CD1c-positive myeloid dendritic cell (primary cell): ENCODE results near the gene PANX2.
A peak's percentile ranks its signal among the peaks of the same experiment; 100 is the strongest.

Experiments used
- DNase-seq: peaks from one replicate; pipeline ENCODE4 v3.0.0-alpha.2; 2016; ENCODE audit errors: extremely low spot score

Gene PANX2

DNA sequence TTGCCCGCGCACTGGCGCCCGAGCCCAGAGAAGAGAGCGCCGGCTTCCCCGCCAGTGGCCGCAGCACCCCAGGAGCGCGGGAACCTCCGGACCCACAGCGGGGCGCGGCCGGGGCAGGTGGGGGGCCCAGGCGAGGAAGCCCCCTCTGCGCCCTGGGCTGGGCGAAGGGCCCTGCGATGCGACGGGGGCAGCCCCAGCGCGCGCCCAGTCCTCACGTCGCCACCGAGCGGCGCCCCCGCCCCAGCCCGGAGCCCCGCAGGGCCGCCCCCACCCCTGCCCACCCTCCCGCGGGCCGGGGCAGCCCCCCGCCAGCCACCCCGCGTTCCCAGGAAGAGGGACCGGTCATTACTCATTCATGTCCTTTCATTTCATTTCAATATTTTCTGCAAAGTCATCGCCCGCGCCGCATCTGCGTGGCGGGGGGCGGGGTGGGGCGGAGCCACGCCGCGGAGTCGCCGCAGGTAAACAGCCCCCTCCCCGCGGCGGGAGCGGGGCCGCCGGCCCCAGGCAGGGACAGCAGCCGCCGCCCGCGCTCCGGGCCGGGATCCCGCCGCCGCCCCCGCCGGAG is 673 bp upstream of the PANX2 start:
- DNase-seq, result peak; percentile 64

DNA sequence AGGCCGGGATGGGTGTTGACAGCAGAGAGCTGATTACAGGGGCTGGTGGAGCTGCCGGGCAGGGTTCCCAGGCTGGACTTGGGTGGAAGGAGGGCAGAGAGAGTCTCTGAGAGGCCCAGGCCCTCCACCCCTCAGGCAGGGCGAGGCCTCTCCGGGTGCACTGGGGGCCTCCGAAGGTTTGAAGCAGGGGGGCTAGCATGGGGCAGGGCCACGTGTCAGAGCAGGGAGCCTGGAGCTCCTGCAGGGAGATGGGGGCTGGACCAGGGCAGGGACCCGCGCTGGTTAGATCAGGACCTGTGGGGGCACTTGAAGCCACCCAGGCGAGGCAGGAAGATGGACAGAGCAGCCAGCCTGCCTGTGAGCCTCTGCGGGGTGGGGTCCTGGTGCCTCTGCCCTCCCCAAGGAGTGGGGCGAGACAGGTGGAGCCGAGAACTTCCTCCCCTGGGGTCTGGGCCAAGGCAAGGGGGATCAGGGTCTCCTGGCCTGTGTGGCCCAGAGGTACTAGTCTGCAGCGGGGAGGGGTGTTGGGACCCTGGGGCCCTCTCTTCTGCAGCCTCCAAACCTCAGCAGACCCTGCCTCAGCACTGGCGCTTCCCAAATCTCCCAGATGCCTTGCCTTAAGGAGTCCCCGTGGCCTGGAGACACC is 911 bp downstream of the PANX2 start:
- DNase-seq, result no peak

DNA sequence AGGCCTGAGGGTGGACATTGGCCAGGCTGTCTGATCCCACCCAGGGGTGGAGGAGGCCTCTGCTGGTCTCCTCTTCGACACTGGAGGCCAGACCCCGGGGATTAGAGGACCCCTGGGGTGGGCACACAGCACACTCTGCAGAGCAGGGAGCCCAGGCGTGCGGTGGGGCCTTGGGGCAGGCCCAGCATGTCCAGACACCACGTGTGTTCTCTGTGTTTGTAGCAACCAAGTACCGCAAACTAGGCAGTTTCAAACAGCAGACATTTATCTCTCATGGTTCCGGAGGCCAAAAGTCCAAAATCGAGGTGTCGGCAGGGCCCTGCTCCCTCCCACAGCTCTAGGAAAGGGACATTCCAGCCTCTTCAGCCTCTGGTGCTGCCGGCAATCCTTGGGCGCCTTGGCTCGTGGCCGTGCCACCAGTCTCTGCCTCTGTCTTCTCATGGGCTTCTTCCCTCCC is 1.5 kb downstream of the PANX2 start:
- no peak for DNase-seq

DNA sequence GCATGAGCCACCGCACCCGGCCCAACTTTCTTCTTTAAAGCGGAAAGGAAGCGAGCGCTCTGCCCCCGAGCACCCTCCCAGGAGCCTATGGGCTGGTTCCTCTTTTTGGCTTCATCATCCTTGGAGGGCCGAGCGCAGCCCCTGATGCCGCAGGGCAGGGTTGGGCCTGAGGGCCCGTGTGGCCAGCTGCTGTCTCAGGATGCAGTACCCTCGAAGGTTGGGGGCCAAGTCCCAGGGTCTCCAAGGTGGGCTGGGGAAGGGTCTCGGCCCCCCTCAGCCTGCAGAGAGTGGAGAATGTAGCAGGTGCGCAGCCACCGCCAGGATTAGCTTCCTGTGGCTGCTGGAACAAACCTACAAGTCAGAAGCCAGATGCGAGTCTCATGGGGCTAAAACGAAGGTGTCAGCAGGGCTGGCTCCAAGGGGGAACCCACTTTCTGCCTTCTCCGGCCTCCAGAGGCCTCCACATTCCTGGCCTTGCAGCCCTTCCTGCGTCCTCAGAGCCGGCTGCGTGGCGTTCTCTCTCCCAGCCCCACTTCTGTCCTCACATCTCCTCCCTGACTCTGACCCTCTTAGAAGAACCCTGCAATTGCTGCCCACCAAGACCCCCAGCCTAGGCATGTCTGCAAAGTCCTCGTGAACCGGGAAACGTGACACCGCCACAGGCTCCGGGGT is 2.9 kb downstream of the PANX2 start:
- DNase-seq, result peak; percentile 79

DNA sequence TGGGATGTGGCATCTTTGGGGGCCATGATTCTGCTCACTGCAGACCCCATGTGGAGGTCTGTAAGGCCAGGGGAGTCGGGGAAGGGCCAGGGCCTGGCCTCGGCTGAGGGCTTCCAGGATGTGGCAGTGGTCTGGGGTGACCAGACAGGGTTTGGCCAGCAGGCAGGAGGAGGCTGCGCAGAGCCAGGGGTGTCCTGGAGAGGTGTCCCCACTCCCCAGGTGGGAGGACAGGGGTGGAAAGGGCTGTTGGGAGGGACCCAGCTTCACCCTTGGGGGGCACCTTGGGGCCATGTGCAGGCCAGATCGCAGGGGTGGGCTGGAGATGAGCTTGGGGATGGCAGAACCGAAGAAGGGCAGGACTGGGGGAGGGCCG is 3.4 kb downstream of the PANX2 start:
- no peak for DNase-seq

DNA sequence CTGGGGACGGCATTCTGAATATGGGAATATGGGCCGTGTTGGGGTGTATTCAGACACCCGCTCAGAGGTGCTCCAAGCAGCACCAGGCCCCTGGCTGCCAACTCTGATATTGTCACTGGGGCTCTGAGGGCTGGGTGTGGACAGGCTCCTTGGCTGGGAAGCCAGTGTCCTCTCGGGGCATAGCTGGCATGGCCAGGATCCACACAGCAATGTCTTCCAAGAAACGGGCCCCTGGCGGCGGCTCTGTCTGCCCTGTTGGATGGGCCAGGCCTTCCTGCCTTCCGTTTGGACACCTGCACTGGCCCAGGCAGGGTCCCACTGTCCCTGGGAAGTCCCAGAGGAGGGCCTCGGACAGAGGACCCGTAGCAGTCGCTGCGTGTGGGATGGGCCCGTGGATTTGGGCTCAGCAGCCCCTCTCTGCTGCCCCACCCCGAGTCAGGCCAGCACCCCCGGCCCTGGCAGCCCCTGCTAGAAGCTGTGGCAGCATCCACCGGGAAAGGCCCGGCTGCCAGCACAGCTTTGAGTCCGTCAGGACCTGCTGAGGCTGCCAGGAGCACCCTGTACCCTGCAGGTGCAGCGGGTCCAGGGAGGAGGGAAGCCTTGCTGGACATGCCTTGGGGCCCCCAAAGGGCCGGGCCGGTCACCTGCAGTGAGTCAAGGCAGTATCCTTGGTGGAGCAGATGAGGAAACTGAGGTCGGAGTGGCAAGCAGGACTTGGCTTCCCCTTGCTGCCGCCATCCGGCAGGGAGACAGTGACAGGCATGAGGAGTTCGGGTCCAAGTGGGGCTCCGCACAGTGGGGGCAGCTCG is 4.1 kb downstream of the PANX2 start:
- no peak for DNase-seq

DNA sequence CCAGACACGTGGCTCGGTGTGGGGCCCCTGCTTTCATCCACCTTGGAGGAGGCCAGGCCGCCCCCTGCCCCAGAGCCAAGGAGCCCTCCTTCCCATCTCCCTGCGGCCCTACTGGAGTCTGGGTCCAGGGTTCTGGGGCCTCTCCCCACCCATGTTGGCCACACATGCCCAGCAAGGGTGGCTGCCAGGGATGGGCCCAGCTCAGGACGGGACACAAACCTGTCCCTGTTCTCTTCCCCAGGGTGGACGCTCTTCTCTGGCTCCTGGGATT is 4.6 kb downstream of the PANX2 start:
- DNase-seq, result no peak

DNA sequence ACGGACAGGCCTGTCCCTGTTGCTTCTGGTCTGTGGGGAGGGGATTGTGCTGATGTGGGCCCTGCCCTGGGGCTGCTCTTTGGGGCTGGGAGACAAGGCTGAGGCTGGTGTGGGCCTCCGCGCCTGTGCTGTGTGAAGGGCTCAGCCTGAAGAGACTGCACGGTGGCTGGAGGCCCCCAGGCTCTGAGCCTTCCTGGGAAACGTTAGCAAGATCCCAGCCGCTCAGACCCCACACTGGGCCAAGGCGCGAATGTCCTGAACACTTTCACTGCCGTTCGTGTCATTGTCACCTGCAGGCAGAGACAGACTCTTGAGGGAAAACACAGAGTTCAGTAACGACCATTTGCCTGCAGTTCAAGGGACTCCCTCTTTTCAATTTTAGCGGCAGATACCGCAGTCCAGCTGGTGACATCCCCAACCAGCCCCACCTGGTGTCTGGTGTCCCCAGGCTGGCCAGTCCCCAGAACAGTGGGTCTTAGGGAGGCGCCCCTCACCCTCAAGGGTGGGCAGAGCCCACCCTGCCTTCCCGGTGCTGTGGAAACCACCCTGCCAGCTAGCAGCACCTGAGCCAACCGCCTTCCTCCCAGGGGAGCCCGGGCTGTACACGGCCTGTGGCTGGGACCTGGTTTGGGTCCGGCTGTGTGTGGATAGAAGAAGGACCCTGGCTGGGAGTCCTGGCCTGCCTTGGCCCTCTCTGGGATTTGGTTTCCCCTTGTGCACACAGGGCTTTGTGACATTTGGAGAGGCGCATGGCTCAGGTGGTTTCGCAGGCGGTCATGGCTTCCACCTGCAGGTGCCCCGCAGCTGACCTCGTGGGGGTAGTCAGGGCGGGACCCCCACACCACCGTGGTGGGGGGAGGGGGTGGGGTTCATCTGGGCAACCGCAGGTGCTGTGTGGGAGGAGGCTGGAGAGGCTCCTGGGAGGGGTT is 5.7 kb downstream of the PANX2 start:
- no peak for DNase-seq

DNA sequence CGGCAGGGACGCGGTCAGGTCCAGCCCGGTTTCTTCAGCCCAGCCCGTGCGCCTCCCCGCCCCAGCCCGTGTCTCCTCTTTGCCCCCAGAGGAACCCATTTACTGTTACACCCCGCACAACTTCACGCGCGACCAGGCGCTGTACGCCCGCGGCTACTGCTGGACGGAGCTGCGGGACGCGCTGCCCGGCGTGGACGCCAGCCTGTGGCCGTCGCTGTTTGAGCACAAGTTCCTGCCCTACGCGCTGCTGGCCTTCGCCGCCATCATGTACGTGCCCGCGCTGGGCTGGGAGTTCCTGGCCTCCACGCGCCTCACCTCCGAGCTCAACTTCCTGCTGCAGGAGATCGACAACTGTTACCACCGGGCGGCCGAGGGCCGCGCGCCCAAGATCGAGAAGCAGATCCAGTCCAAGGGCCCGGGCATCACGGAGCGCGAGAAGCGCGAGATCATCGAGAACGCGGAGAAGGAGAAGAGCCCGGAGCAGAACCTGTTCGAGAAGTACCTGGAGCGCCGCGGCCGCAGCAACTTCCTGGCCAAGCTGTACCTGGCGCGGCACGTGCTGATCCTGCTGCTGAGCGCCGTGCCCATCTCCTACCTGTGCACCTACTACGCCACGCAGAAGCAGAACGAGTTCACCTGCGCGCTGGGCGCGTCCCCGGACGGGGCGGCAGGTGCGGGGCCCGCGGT is 6.5 kb downstream of the PANX2 start:
- DNase-seq, result no peak

DNA sequence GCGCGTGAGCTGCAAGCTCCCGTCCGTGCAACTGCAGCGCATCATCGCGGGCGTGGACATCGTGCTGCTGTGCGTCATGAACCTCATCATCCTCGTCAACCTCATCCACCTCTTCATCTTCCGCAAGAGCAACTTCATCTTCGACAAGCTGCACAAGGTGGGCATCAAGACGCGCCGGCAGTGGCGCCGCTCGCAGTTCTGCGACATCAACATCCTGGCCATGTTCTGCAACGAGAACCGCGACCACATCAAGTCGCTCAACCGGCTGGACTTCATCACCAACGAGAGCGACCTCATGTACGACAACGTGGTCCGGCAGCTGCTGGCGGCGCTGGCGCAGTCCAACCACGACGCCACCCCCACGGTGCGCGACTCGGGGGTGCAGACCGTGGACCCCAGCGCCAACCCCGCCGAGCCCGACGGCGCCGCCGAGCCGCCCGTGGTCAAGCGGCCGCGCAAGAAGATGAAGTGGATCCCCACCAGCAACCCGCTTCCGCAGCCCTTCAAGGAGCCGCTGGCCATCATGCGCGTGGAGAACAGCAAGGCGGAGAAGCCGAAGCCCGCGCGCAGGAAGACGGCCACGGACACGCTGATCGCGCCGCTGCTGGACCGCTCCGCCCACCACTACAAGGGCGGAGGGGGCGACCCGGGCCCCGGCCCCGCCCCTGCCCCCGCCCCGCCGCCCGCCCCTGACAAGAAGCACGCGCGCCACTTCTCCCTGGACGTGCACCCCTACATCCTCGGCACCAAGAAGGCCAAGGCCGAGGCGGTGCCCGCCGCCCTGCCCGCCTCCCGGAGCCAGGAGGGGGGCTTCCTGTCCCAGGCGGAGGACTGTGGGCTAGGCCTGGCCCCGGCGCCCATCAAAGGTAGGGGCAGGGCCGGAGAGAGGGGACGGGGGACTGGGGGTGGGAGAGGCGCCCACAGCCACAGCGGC is 7.3 kb downstream of the PANX2 start:
- no peak for DNase-seq

DNA sequence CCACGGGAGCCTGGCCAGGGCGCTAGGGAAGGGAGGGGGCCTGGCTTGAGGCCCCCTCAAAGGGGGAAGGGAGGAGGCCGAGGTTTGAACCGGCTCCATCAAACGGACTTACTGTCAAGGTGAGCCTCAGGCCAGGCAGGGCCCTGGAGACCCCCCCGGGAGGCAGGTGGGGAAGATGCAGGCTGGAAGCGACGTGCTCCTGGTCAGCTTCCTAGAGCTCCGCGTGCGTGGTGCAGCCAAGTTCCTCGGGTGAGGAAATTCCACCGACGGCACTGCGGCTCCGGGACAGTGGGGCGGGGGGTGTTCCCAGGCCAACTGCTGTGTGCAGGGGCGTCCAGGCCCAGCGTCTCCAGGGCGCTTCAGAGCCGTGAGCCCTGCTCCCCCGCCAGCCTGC is 7.9 kb downstream of the PANX2 start:
- no peak for DNase-seq

DNA sequence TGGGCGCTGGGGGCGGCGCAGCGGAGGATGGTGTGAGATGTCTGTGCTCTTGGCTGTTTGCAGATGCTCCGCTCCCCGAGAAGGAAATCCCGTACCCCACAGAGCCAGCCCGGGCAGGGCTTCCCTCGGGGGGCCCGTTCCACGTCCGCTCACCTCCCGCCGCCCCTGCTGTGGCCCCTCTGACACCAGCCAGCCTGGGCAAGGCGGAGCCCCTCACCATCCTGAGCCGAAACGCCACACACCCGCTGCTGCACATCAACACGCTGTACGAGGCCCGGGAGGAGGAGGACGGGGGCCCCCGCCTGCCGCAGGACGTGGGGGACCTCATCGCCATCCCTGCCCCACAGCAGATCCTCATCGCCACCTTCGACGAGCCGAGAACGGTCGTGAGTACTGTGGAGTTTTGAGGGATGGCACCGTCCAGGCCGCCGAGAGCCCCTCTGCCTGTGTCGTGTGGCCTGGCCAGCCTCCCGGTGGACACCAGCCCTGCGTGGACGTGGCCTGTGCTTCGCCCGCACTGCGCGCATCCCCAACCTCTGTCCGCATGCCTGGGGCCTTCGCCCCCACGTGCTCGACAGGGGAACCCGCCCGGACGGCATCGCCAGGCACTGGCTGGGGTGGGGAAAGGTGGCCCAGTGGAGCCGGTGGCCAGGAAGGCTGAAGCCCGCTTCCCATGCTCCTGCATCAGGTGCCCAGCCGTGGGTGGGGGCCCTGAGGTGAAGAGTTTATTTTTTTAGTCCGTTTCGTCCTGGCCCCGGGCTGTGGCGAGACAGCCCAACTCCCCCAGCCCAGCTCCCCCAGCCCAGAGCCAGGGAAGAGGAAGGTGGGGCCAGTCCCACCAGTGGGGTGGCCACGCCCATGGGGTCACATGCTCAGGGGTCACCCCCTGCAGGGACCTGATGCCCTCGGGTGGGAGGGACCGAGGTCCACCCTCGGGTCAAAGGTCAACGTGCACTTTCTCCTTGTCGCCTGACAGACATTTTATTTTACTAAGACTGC is 8.6 kb downstream of the PANX2 start:
- no peak for DNase-seq

DNA sequence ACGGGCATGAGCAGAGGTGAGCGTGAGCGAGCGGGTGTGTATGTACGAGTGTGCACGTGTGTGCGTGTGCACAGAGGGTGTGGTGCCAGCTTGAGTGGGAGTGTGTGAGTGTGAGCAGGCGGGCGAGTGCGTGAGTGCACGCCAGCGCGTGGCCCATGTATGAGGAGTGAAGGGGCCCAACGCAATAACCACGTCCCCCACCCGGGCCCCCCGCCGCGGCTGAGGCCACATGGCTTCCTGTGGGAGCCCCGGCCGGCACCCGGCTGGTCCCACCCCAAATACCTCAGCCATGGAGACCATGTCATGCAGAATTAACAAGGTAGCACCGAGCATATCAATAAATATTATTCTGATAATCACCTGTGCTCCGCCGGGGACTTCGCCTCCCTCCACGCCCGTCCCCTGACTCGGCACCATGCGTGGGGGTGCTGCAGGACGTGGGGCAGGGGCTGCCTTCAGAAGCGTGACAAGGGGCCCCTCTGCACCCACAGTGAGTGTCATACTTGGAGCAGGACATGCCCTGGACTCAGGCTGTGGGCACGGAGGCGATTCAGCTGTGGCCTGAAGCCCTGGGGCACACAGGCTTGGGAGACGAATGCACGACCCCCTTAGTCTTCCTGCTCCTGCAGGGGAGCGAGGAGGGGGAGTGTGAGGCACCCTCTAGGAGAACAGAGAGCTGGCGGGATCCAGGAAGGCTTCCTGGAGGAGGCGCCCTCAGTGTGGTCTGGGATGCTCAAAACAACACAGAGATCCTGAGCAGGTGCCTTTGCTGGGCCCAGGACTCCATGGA is 9.6 kb downstream of the PANX2 start:
- DNase-seq, result no peak

DNA sequence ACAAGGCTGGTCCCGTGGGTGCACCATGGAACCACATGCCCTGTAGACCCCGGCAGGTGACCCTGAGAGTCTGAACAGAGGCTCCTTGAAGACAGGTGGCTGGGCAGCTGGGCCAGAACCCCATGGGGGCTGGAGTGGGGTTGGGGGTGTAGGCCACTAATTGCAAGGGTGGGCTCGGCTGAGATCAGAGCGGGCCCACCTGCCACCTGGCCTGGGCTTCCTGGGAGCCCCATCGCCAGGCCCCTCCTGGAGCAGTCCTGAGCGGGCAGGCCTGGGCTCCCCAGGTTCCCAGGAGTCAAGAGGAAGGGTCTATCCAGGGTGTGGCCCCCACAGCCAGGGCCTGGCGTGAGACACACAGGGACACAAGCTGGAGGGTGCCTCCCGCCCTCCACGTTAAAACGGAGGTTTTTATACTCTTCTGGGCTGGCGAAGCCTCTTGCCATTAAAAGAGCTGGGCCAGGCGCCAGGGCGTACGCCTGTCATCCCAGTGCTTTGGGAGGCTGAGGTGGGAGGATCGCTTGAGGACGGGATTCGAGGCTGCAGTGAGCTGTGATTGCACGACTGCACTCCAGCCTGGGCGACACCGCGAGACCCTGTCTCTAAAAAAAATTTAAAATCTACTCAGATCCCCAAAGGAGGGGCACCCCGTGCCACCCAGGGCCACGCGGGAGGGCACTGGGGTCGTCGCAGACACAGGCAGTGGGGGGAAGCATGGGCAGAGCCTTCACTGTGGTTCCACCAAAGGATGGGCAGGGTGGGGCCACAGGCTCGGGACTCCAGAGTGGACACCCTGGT is 10.4 kb downstream of the PANX2 start:
- no peak for DNase-seq

DNA sequence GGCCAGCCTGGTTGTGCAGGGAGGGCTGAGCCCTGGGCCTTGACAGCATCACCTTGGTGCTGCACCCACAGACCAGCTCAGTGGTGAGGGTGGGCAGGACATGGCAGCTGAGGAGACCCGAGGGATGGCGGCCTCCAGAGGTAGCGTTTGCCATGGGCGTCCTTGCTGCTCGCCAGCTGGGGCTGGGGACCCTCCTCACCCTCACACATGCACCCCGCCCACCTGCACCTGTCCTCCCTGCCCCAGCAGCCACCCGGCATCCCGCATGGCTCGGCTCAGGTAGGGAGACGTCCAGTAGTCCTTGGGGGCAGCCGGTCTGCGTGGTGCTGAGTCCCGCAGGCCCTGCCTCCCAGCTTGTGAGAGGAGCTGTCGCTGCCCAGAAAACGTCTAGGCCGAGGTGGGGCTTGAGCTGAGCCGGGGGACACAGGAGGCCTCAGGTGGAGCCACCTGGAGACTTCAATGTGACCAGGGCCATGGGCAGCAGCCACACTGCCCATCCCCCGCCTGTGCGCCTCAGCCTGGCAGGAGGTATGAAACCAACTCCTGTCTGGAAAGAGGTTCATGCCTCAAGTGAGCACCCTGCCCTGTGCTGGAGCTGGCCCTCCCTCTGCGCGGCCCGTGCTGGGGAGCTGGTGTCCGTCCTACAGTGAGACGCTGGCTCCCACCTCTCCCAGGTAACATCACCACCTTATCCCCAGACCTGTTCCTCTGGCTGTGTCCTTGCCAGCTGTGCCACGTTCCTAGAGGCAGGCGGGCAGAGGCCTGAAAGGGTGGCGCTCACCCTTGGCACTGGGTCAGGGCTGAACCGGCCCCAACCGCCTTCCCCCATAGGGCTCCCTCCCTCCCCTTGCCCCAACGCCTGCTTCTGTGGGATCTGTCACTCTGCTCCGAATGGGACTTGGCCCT is 11.9 kb downstream of the PANX2 start:
- no peak for DNase-seq
